Astrocyte (in vitro differentiated cells and primary cell): ENCODE measurements around the gene MAGEA12. TPM values are rescaled to one million over a fixed set of nuclear protein-coding genes. Genes with fewer than 3 reads are reported as not detected.
"Not testable (repeated sequence)": the region's sequence is repeated elsewhere in the genome, so short reads cannot be mapped to it uniquely, and the experiment has no call there.

Experiments used
- DNase-seq: peaks from one replicate; pipeline ENCODE4 v3.0.0-alpha.2; 2010; ENCODE audit warnings: low read depth
- FAIRE-seq: peaks from 2 replicates; lab custom pipeline; 2011; peaks lifted over from hg19 to GRCh38; lab: Jason Lieb, UNC
- H2AFZ ChIP-seq: 2 replicates; pipeline ENCODE4 v1.6.0; 2012; ENCODE audit warnings: low read depth, low read length, inconsistent platforms
- H3K27ac ChIP-seq: 2 replicates; pipeline ENCODE4 v1.5.1; 2011; ENCODE audit warnings: low read depth, low read length, inconsistent platforms
- H3K27me3 ChIP-seq: 2 replicates; pipeline ENCODE4 v1.6.0; 2011; ENCODE audit warnings: low read length, inconsistent platforms; ENCODE audit not compliant: insufficient read depth
- H3K36me3 ChIP-seq: 2 replicates; pipeline ENCODE4 v1.5.1; 2011; ENCODE audit warnings: low read length, inconsistent platforms; ENCODE audit not compliant: insufficient read depth
- H3K4me1 ChIP-seq: 2 replicates; pipeline ENCODE4 v1.5.1; 2011; ENCODE audit warnings: low read length, inconsistent platforms; ENCODE audit not compliant: insufficient read depth
- H3K4me2 ChIP-seq: 2 replicates; pipeline ENCODE4 v1.6.0; 2012; ENCODE audit warnings: low read length, inconsistent platforms
- H3K4me3 ChIP-seq: 2 replicates; pipeline ENCODE4 v1.5.1; 2011; ENCODE audit warnings: low read depth, mild to moderate bottlenecking, low read length, inconsistent platforms; ENCODE audit not compliant: insufficient read depth
- H3K79me2 ChIP-seq: 2 replicates; pipeline ENCODE4 v1.6.0; 2012; ENCODE audit warnings: mild to moderate bottlenecking, low read length, inconsistent platforms; ENCODE audit not compliant: insufficient read depth
- H3K9ac ChIP-seq: 2 replicates; pipeline ENCODE4 v1.6.0; 2012; ENCODE audit warnings: mild to moderate bottlenecking, low read length, inconsistent platforms
- H3K9me3 ChIP-seq: 2 replicates; pipeline ENCODE4 v1.5.1; 2012; ENCODE audit warnings: low read depth, mild to moderate bottlenecking, low read length, inconsistent platforms; ENCODE audit not compliant: insufficient read depth
- H4K20me1 ChIP-seq: 2 replicates; pipeline ENCODE4 v1.6.0; 2012; ENCODE audit warnings: low read length, inconsistent platforms; ENCODE audit not compliant: insufficient read depth
- H3K27ac Mint-ChIP-seq: one replicate; pipeline ENCODE4 v1.8.0; 2021; ENCODE audit warnings: mild to moderate bottlenecking, mixed read lengths; ENCODE audit not compliant: unreplicated experiment
- H3K27me3 Mint-ChIP-seq: one replicate; pipeline ENCODE4 v1.8.0; 2021; ENCODE audit warnings: low read depth, mixed read lengths; ENCODE audit not compliant: unreplicated experiment
- H3K36me3 Mint-ChIP-seq: one replicate; pipeline ENCODE4 v1.8.0; 2021; ENCODE audit warnings: low read depth, mixed read lengths; ENCODE audit not compliant: unreplicated experiment
- H3K4me1 Mint-ChIP-seq: one replicate; pipeline ENCODE4 v1.8.0; 2021; ENCODE audit warnings: low read depth, mixed read lengths; ENCODE audit not compliant: unreplicated experiment
- H3K4me3 Mint-ChIP-seq: one replicate; pipeline ENCODE4 v1.8.0; 2021; ENCODE audit warnings: mild to moderate bottlenecking, moderate library complexity, mixed read lengths; ENCODE audit not compliant: unreplicated experiment
- H3K9me3 Mint-ChIP-seq: one replicate; pipeline ENCODE4 v1.8.0; 2021; ENCODE audit warnings: mild to moderate bottlenecking, mixed read lengths; ENCODE audit not compliant: unreplicated experiment
- EZH2 ChIP-seq: IDR thresholded peaks from 2 replicates; pipeline ENCODE4 v1.6.1; 2012; ENCODE audit warnings: mild to moderate bottlenecking, low read length, inconsistent platforms; ENCODE audit not compliant: insufficient read depth
- total RNA-seq: library from RNA; stranded (reverse); gene quantifications from 2 replicates; pipeline ENCODE4 v1.2.1, GENCODE V29; 2021
- TF ChIP-seq, protein P1 (sequence below): IDR thresholded peaks from 2 replicates; pipeline ENCODE4 v1.5.1; 2011; ENCODE audit warnings: low read depth, mild to moderate bottlenecking, inconsistent platforms, low read length, moderate library complexity; ENCODE audit not compliant: insufficient read depth

The MAGEA12 gene
- total RNA-seq, 1 donor from 2014 or later: 0.98 TPM

DNA sequence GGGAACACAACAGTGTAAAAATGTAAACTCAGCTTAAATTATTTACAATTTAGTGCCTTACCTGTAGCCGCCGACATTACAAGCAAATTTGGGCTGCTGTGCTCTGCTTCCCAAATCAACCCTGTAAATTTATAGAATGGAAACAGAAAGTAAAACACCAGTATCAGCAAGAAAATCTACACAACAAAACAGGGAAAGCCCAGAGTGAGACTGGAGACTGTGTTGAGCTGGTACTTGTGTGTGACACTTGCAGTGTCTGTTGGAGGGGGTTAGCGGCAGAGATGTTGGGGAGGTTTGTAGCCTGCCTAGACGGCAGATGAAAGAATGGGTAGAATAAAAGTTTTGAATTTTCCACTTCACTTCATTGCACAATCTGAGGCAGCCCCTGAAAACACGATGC lies 20.4 kb upstream of the MAGEA12 start:
- not testable (repeated sequence) for H3K4me1 ChIP-seq, H3K4me1 Mint-ChIP-seq, H3K27ac Mint-ChIP-seq, H3K27ac ChIP-seq, H3K9me3 ChIP-seq, H3K9ac ChIP-seq, H3K4me2 ChIP-seq, H3K27me3 ChIP-seq, DNase-seq, H4K20me1 ChIP-seq, H3K36me3 ChIP-seq, H3K4me3 ChIP-seq, H3K27me3 Mint-ChIP-seq, H3K36me3 Mint-ChIP-seq, H3K9me3 Mint-ChIP-seq, H2AFZ ChIP-seq, H3K4me3 Mint-ChIP-seq, H3K79me2 ChIP-seq
- peak; percentile 100 for FAIRE-seq

GRCh38 chrX:152713815-152714787 lies 19.5 kb upstream of the MAGEA12 start, which contains the start of gene MAGEA2B:
Gene MAGEA2B (plus strand): TSS chrX:152714628. CDS start chrX:152717107, 2,479 bp downstream.
- not testable (repeated sequence) for H3K4me3 ChIP-seq, H3K27ac Mint-ChIP-seq, H3K36me3 Mint-ChIP-seq, FAIRE-seq, H3K36me3 ChIP-seq, H3K4me1 ChIP-seq, H3K27me3 ChIP-seq, H4K20me1 ChIP-seq, H3K9me3 ChIP-seq, H3K9me3 Mint-ChIP-seq, DNase-seq, H3K4me3 Mint-ChIP-seq, H3K79me2 ChIP-seq, H3K27ac ChIP-seq, H3K4me2 ChIP-seq, H3K27me3 Mint-ChIP-seq, H2AFZ ChIP-seq, H3K4me1 Mint-ChIP-seq, H3K9ac ChIP-seq

DNA sequence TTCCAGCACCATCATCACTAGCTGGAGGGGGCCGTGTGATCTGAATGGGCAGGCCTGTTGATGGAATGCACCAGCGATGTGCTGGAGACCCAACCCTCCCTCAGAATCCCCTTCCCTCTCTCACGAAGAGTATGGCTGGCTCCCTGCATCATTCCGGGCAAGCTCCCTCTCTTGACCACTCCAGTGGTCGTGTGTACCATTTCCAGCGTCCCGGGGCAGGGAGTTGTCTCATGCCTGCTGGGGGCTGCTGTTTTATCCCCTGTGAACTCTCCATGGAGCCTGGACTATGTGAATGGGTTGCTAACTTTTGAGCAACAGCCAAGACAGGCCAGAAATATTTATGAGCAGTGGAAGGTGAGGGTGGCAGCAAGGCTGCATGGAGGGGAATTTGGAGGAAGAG lies 8.1 kb upstream of the MAGEA12 start:
- H2AFZ ChIP-seq: no peak overlapping the region
- Mint-ChIP-seq H3K27me3 (no peaks in the 10 kb centered on the region), H3K27ac (no peak overlapping the region), H3K4me1 (no peaks in the 10 kb centered on the region), H3K4me3 (no peak overlapping the region), H3K36me3 (no peaks in the 10 kb centered on the region), H3K9me3 (no peaks in the 10 kb centered on the region)
- H3K36me3 ChIP-seq: no peaks in the 10 kb centered on the region
- no peaks in the 10 kb centered on the region for H3K79me2 ChIP-seq
- TF ChIP-seq EZH2: no peak
- TF ChIP-seq, protein P1, sequence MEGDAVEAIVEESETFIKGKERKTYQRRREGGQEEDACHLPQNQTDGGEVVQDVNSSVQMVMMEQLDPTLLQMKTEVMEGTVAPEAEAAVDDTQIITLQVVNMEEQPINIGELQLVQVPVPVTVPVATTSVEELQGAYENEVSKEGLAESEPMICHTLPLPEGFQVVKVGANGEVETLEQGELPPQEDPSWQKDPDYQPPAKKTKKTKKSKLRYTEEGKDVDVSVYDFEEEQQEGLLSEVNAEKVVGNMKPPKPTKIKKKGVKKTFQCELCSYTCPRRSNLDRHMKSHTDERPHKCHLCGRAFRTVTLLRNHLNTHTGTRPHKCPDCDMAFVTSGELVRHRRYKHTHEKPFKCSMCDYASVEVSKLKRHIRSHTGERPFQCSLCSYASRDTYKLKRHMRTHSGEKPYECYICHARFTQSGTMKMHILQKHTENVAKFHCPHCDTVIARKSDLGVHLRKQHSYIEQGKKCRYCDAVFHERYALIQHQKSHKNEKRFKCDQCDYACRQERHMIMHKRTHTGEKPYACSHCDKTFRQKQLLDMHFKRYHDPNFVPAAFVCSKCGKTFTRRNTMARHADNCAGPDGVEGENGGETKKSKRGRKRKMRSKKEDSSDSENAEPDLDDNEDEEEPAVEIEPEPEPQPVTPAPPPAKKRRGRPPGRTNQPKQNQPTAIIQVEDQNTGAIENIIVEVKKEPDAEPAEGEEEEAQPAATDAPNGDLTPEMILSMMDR: no peak
- FAIRE-seq: no peak
- no peaks in the 10 kb centered on the region for H4K20me1 ChIP-seq
- H3K27ac ChIP-seq: no peak overlapping the region
- H3K4me2 ChIP-seq: no peak overlapping the region
- H3K27me3 ChIP-seq: no peaks in the 10 kb centered on the region
- H3K9me3 ChIP-seq: no peaks in the 10 kb centered on the region
- H3K4me1 ChIP-seq: no peaks in the 10 kb centered on the region
- H3K4me3 ChIP-seq: no peak overlapping the region
- DNase-seq: no peak
- no peak overlapping the region for H3K9ac ChIP-seq

- H2AFZ ChIP-seq, H3K4me3 ChIP-seq, FAIRE-seq, H3K4me2 ChIP-seq, H3K36me3 ChIP-seq, H3K27me3 Mint-ChIP-seq, DNase-seq, H3K9me3 Mint-ChIP-seq, H3K27ac Mint-ChIP-seq, H3K36me3 Mint-ChIP-seq, H3K27me3 ChIP-seq, H3K4me1 ChIP-seq, H3K9ac ChIP-seq, H3K4me3 Mint-ChIP-seq, H4K20me1 ChIP-seq, H3K4me1 Mint-ChIP-seq, H3K79me2 ChIP-seq, H3K9me3 ChIP-seq, H3K27ac ChIP-seq: not testable (repeated sequence)
Measured at GRCh38 chrX:152734143-152734858, 744 bp downstream of the MAGEA12 start.
